Stomach smooth muscle (tissue), 2 donors: ENCODE data around the gene SVIL.
"Not testable (repeated sequence)": the region's sequence is repeated elsewhere in the genome, so short reads cannot be mapped to it uniquely, and the experiment has no call there.

Experiments
- H3K27ac ChIP-seq: one replicate; pipeline ENCODE4 v1.7.0; 2013; ENCODE audit warnings: mild to moderate bottlenecking, low read length, inconsistent platforms
- H3K27me3 ChIP-seq, 2 donors: one replicate each; pipeline ENCODE4 v1.7.0; 2013; ENCODE audit warnings: low read length in 2 of 2; ENCODE audit not compliant: insufficient read depth in 2 of 2, control insufficient read depth in 1 of 2
- H3K36me3 ChIP-seq, 2 donors: one replicate each; pipeline ENCODE4 v1.7.0; 2013; ENCODE audit warnings: low read length in 2 of 2; ENCODE audit not compliant: control insufficient read depth in 2 of 2, insufficient read depth in 2 of 2
- H3K4me1 ChIP-seq: one replicate; pipeline ENCODE4 v1.7.0; 2013; ENCODE audit warnings: low read length; ENCODE audit not compliant: control insufficient read depth, insufficient read depth
- H3K4me3 ChIP-seq, 2 donors: one replicate each; pipeline ENCODE4 v1.7.0; 2013; ENCODE audit warnings: low read length in 2 of 2
- H3K9ac ChIP-seq, 2 donors: one replicate each; pipeline ENCODE4 v1.7.0; 2013; ENCODE audit warnings: low read length in 2 of 2, mild to moderate bottlenecking in 1 of 2
- H3K9me3 ChIP-seq, 2 donors: one replicate each; pipeline ENCODE4 v1.7.0; 2013; ENCODE audit warnings: low read length in 2 of 2; ENCODE audit not compliant: control insufficient read depth in 2 of 2
- donor health status: healthy.
- donor health status: Pancreatic carcinoma.

SVIL gene

GRCh38 chr10:29557665-29558064, 77.1 kb downstream of the SVIL start:
- no peak overlapping the region for H3K4me3 ChIP-seq
- H3K36me3 ChIP-seq, result peaks cover 16 to 23% of the 10 kb centered on the region in 2 donors
- H3K9ac ChIP-seq, result no peak overlapping the region
- H3K27me3 ChIP-seq, result no peaks in the 10 kb centered on the region
- H3K27ac ChIP-seq, result no peak overlapping the region
- H3K9me3 ChIP-seq, result no peaks in the 10 kb centered on the region
- H3K4me1 ChIP-seq, result peaks cover 29% of the 10 kb centered on the region

GRCh38 chr10:29555746-29556481, 78.9 kb downstream of the SVIL start:
- no peaks in the 10 kb centered on the region for H3K9me3 ChIP-seq
- H3K36me3 ChIP-seq, result peaks cover 23 to 24% of the 10 kb centered on the region in 2 donors
- H3K27me3 ChIP-seq, result no peaks in the 10 kb centered on the region
- H3K4me1 ChIP-seq, result peaks cover 30% of the 10 kb centered on the region
- H3K27ac ChIP-seq, result peak overlapping the region; percentile 37
- H3K4me3 ChIP-seq, result no peak overlapping the region
- H3K9ac ChIP-seq, result no peak overlapping the region

DNA sequence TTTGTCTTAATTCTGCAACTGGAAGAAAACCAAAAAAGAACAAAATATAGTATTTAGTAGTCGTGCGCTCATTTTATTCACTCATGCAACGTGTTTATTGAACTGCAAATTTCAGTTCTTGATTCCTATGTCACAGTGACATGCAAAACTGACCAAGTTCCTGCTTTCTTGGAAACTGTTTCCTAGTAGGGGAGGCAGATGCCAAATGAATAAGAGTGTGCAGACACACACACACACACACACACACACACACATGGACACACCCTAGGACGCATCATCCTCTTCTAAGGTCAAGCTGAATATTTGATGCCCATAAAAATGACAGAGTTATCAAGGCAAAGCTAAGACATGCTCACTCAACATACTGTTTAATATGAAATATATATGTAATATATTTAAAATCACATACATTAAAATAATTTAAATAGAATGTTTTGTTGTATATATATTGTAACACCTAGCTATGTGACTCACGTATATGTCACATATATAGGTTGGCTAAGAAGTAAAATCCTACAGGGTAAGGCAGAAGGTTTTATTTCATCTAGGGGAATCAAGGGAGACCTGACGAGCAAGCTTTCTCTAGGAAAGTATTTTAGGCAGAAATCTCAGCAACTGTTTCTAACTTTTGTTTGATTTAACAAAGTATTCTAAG, 79.6 kb downstream of the SVIL start:
- peak overlapping the region; percentile 37 for H3K27ac ChIP-seq
- peaks cover 31% of the 10 kb centered on the region for H3K4me1 ChIP-seq
- no peak overlapping the region for H3K4me3 ChIP-seq
- peaks cover 30 to 31% of the 10 kb centered on the region in 2 donors for H3K36me3 ChIP-seq
- no peaks in the 10 kb centered on the region for H3K27me3 ChIP-seq
- H3K9me3 ChIP-seq, result no peaks in the 10 kb centered on the region
- H3K9ac ChIP-seq, result no peak overlapping the region

DNA sequence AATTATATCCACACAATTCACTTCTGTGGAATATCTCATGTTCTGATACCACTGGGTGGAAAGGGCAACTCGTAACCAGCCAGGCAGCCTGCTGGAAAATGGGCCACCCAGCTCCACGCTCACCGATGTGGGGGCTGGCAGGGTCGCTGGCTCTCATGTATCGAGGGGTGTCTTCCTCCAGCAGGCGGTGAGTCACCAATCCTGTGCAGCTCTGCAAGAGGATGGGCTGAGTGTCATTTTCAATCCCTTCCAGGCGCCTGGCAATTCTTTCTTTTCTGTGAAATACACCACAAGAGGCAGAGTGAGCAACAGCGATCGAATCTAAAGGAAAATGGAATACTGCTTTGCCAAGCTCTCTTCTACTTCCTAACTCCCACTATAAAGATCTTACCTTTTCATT, 80.1 kb downstream of the SVIL start:
- no peak overlapping the region for H3K27ac ChIP-seq
- H3K36me3 ChIP-seq, result peaks cover 32% of the 10 kb centered on the region in 2 donors
- H3K9me3 ChIP-seq, result no peaks in the 10 kb centered on the region
- no peak overlapping the region for H3K9ac ChIP-seq
- H3K4me3 ChIP-seq, result no peak overlapping the region
- peaks cover 26% of the 10 kb centered on the region for H3K4me1 ChIP-seq
- no peaks in the 10 kb centered on the region for H3K27me3 ChIP-seq

DNA sequence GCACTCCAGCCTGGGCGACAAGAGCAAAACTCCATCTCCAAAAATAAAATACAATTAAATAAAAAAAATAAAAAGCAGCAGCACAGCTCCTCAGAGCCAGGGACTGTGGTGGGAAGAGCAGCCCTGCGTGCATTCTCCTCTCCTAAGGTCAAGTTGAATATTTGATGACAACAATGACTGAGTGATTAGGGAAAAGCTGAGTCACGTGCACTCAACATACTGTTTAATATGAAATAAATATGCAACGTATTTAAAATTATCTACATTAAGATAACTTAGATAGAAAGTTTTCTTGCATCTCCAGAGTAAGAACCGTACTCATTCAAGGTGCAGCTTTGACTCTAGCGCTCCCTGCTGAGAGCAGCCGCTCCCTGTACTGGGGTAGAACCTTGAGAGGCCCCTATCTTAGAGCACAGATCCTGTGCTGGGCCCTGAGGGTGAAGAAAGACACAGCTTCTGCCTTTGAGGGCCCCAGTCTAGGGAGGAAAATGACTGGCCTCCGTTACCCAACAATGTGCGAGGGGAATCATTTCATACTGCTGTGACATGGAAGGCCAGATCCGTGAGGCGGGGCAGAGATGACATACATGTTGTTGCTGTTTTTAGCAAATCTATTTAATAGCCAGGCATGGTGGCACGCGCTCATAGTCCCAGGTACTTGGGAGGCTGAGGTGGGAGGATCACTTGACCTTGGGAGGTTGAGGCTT, 81.1 kb downstream of the SVIL start:
- Histone ChIP-seq H3K4me1 (peaks cover 24% of the 10 kb centered on the region), H3K27ac (no peak overlapping the region), H3K36me3 (peaks cover 32% of the 10 kb centered on the region in 2 donors), H3K27me3 (no peaks in the 10 kb centered on the region), H3K4me3 (no peak overlapping the region), H3K9me3 (no peaks in the 10 kb centered on the region), H3K9ac (no peak overlapping the region)

GRCh38 chr10:29553116-29553515, 81.7 kb downstream of the SVIL start:
- peaks cover 32 to 35% of the 10 kb centered on the region in 2 donors for H3K36me3 ChIP-seq
- not testable (repeated sequence) for H3K9me3 ChIP-seq, H3K27ac ChIP-seq, H3K9ac ChIP-seq, H3K27me3 ChIP-seq, H3K4me3 ChIP-seq
- H3K4me1 ChIP-seq, result peaks cover 28% of the 10 kb centered on the region

DNA sequence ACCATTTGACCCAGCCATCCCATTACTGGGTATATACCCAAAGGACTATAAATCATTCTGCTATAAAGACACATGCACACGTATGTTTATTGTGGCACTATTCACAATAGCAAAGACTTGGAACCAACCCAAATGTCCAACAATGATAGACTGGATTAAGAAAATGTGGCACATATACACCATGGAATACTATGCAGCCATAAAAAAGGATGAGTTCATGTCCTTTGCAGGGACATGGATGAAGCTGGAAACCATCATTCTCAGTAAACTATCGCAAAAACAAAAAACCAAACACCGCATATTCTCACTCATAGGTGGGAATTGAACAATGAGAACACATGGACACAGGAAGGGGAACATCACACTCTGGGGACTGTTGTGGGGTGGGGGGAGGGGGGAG, 85.3 kb downstream of the SVIL start:
- H3K27ac ChIP-seq, H3K9me3 ChIP-seq, H3K27me3 ChIP-seq, H3K9ac ChIP-seq, H3K4me3 ChIP-seq: not testable (repeated sequence)
- Histone ChIP-seq H3K4me1 (peaks cover 19% of the 10 kb centered on the region), H3K36me3 (peaks cover 28 to 35% of the 10 kb centered on the region in 2 donors)

GRCh38 chr10:29546773-29547313, 87.9 kb downstream of the SVIL start:
- Histone ChIP-seq H3K27ac (no peak overlapping the region), H3K27me3 (no peaks in the 10 kb centered on the region), H3K36me3 (peaks cover 20 to 26% of the 10 kb centered on the region in 2 donors)

DNA sequence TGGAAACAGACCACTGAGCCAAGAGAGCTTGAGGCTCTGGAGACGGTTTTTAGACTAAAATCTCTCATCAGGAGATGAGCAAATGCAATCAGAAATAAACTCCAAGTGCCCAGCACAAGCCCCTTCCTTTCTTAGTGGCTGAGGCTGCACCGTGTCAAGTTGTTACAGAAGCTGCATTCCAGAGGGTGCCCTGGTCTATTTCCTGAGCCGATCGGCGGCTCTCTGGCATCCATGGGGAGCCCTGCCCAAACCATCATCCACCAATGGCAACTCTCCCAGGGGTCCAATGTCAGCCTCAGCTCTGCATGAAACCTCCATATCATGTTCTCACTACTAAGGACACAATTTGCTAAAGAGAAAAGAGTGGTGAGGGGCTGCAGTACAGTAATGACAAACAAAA, 89.6 kb downstream of the SVIL start:
- Histone ChIP-seq H3K27ac (peak overlapping the region; percentile 24), H3K27me3 (no peaks in the 10 kb centered on the region), H3K9ac (no peak overlapping the region), H3K4me3 (peak overlapping the region in 1 of 2 donors; percentile 22), H3K36me3 (peaks cover 11 to 18% of the 10 kb centered on the region in 2 donors), H3K4me1 (peaks cover 43% of the 10 kb centered on the region), H3K9me3 (no peaks in the 10 kb centered on the region)

More at GRCh38 chr10:29546773-29547313, 87.9 kb downstream of the SVIL start:
- Histone ChIP-seq H3K9ac (no peak overlapping the region), H3K9me3 (no peaks in the 10 kb centered on the region), H3K4me3 (no peak overlapping the region), H3K4me1 (peaks cover 37% of the 10 kb centered on the region)

GRCh38 chr10:29543715-29544114, 91.1 kb downstream of the SVIL start:
- no peak overlapping the region for H3K27ac ChIP-seq
- H3K4me3 ChIP-seq, result no peak overlapping the region
- H3K27me3 ChIP-seq, result no peaks in the 10 kb centered on the region
- no peaks in the 10 kb centered on the region for H3K9me3 ChIP-seq
- H3K9ac ChIP-seq, result no peak overlapping the region
- peaks cover 48% of the 10 kb centered on the region for H3K4me1 ChIP-seq
- H3K36me3 ChIP-seq, result peaks cover 18 to 23% of the 10 kb centered on the region in 2 donors
